Liver (tissue), 3 donors: ENCODE measurements around the gene GMDS.

Experiments used
- EGR1 ChIP-seq, 2 donors: IDR thresholded peaks; 2 replicates each; pipeline ENCODE4 v1.6.1; 2016 to 2018; ENCODE audit warnings: antibody characterized with exemption in 2 of 2, low read depth in 2 of 2
- FOXA2 ChIP-seq: IDR thresholded peaks from 2 replicates; pipeline ENCODE4 v1.6.1; 2016; ENCODE audit warnings: antibody characterized with exemption
- GABPA ChIP-seq, 2 donors: IDR thresholded peaks in 1 of 2; conservative IDR thresholded peaks in 1 of 2; 2 replicates each; pipeline ENCODE4 v1.6.1; 2016; ENCODE audit warnings: antibody characterized with exemption in 2 of 2, mild to moderate bottlenecking in 1 of 2, moderate library complexity in 1 of 2
- HNF4G ChIP-seq: IDR thresholded peaks from 2 replicates; pipeline ENCODE4 v1.6.1; 2016; ENCODE audit warnings: antibody characterized with exemption
- JUND ChIP-seq, 2 donors: IDR thresholded peaks; 2 replicates each; pipeline ENCODE4 v1.6.1; 2016; ENCODE audit warnings: antibody characterized with exemption in 2 of 2
- TAF1 ChIP-seq: conservative IDR thresholded peaks from 2 replicates; pipeline ENCODE4 v1.6.1; 2016; ENCODE audit warnings: antibody characterized with exemption, mild to moderate bottlenecking
- YY1 ChIP-seq: IDR thresholded peaks from 2 replicates; pipeline ENCODE4 v1.6.1; 2016; ENCODE audit warnings: antibody characterized with exemption, mild to moderate bottlenecking
- TF ChIP-seq, protein P1 (sequence below): IDR thresholded peaks from 2 replicates; pipeline ENCODE4 v1.6.1; 2016; ENCODE audit warnings: antibody characterized with exemption
- TF ChIP-seq, protein P2 (sequence below): fragments of 150-350 bp; IDR thresholded peaks from 2 replicates; pipeline ENCODE4 v1.5.1; 2017; ENCODE audit warnings: improper control_type of control experiment, low read depth, low read length; ENCODE audit not compliant: missing input control
- TF ChIP-seq, protein P3 (sequence below): IDR thresholded peaks from 2 replicates; pipeline ENCODE4 v1.6.1; 2016; ENCODE audit warnings: antibody characterized with exemption
- donor health status: healthy.
- donor health status: healthy.

DNA sequence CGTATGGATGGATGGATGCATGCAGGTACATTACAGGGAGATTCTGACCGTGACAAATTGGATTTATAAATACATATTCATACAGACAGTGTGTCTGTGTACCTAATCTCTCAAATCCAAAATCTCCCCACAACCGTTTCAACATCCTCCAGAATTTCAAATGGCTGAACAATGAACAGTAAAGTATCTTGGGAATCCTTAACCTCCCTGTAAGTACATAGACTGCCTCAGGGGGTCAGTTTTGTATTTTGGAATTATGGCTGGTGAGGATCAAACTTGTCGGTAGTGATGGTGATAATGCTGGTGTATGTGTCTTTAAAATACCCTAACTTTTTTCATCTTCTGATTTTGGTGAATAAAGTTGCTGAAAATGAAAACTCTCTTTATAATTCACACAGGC lies 389.5 kb downstream of the GMDS start:
- TF ChIP-seq, protein P1, sequence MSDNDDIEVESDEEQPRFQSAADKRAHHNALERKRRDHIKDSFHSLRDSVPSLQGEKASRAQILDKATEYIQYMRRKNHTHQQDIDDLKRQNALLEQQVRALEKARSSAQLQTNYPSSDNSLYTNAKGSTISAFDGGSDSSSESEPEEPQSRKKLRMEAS = no peak
- TF ChIP-seq TAF1 (no peak), JUND (IDR thresholded peaks at IDR 0.05) (no peak), YY1 (no peak), GABPA (IDR thresholded peaks at IDR 0.05 in 1 of 2, conservative IDR thresholded peaks at IDR 0.05 in 1 of 2) (no peak), FOXA2 (no peak), EGR1 (IDR thresholded peaks at IDR 0.05; ENCODE audit: low read depth in 2 of 2) (no peak), HNF4G (no peak)
- TF ChIP-seq, protein P2, sequence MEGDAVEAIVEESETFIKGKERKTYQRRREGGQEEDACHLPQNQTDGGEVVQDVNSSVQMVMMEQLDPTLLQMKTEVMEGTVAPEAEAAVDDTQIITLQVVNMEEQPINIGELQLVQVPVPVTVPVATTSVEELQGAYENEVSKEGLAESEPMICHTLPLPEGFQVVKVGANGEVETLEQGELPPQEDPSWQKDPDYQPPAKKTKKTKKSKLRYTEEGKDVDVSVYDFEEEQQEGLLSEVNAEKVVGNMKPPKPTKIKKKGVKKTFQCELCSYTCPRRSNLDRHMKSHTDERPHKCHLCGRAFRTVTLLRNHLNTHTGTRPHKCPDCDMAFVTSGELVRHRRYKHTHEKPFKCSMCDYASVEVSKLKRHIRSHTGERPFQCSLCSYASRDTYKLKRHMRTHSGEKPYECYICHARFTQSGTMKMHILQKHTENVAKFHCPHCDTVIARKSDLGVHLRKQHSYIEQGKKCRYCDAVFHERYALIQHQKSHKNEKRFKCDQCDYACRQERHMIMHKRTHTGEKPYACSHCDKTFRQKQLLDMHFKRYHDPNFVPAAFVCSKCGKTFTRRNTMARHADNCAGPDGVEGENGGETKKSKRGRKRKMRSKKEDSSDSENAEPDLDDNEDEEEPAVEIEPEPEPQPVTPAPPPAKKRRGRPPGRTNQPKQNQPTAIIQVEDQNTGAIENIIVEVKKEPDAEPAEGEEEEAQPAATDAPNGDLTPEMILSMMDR = no peak
- TF ChIP-seq, protein P3, sequence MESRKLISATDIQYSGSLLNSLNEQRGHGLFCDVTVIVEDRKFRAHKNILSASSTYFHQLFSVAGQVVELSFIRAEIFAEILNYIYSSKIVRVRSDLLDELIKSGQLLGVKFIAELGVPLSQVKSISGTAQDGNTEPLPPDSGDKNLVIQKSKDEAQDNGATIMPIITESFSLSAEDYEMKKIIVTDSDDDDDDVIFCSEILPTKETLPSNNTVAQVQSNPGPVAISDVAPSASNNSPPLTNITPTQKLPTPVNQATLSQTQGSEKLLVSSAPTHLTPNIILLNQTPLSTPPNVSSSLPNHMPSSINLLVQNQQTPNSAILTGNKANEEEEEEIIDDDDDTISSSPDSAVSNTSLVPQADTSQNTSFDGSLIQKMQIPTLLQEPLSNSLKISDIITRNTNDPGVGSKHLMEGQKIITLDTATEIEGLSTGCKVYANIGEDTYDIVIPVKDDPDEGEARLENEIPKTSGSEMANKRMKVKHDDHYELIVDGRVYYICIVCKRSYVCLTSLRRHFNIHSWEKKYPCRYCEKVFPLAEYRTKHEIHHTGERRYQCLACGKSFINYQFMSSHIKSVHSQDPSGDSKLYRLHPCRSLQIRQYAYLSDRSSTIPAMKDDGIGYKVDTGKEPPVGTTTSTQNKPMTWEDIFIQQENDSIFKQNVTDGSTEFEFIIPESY = no peak
